Spleen (tissue), 11 donors: Measurements from ENCODE around the gene DGUOK. TPM values are rescaled to one million over a fixed set of nuclear protein-coding genes. Genes with fewer than 3 reads are reported as not detected.

ENCODE experiments used
- DNase-seq: peaks from one replicate; pipeline ENCODE4 v3.0.0-alpha.2; 2020
- H3K27ac ChIP-seq, 8 donors: fragments of 200-600 bp; sonication (generic) in 7 of 8; 1 replicate in 4 of 8; 2 replicates in 4 of 8; pipeline versions ENCODE4 v1.5.0 to v1.8.0; 2016 to 2021; ENCODE audit warnings: inconsistent platforms in 4 of 8, mild to moderate bottlenecking in 4 of 8, moderate library complexity in 1 of 8
- H3K27me3 ChIP-seq, 7 donors: fragments of 200-600 bp; sonication (generic) in 6 of 7; replicated peaks in 1 of 7; 1 replicate in 4 of 7; 2 replicates in 3 of 7; pipeline versions ENCODE4 v1.5.0 to v1.8.0; 2016 to 2021; ENCODE audit warnings: inconsistent platforms in 3 of 7, mild to moderate bottlenecking in 1 of 7
- H3K36me3 ChIP-seq, 6 donors: fragments of 200-600 bp; sonication (generic) in 5 of 6; 1 replicate in 4 of 6; 2 replicates in 2 of 6; pipeline versions ENCODE4 v1.5.0 to v1.8.0; 2016 to 2021; ENCODE audit warnings: inconsistent platforms in 2 of 6
- H3K4me1 ChIP-seq, 6 donors: fragments of 200-600 bp; sonication (generic) in 5 of 6; 1 replicate in 3 of 6; 2 replicates in 3 of 6; pipeline versions ENCODE4 v1.5.0 to v1.8.0; 2016 to 2021; ENCODE audit warnings: inconsistent platforms in 3 of 6
- H3K4me3 ChIP-seq, 8 donors: fragments of 200-600 bp; sonication (generic) in 7 of 8; 1 replicate in 4 of 8; 2 replicates in 4 of 8; pipeline versions ENCODE4 v1.5.0 to v1.8.0; 2016 to 2021; ENCODE audit warnings: inconsistent platforms in 4 of 8, mild to moderate bottlenecking in 4 of 8, moderate library complexity in 2 of 8
- H3K9me3 ChIP-seq, 8 donors: fragments of 200-600 bp; sonication (generic) in 7 of 8; 1 replicate in 4 of 8; 2 replicates in 4 of 8; pipeline versions ENCODE4 v1.5.0 to v1.8.0; 2016 to 2021; ENCODE audit warnings: inconsistent platforms in 4 of 8
- CTCF ChIP-seq, 11 experiments: fragments of 200-600 bp in 7 of 11; fragments of 450-650 bp in 4 of 11; sonication (generic) in 4 of 11; IDR thresholded peaks in 8 of 11; conservative IDR thresholded peaks in 3 of 11; 1 replicate in 7 of 11; 2 replicates in 4 of 11; pipeline versions ENCODE4 v1.4.0 to v1.8.0; 2016 to 2021; ENCODE audit warnings: antibody characterized with exemption in 11 of 11, inconsistent platforms in 4 of 11, mild to moderate bottlenecking in 1 of 11
- POLR2A ChIP-seq, 3 donors: fragments of 450-650 bp; IDR thresholded peaks; one replicate each; pipeline ENCODE4 v1.5.1; 2017; ENCODE audit warnings: antibody characterized with exemption in 3 of 3, mild to moderate bottlenecking in 1 of 3
- POLR2AphosphoS5 ChIP-seq, 3 donors: sonication (generic); formaldehyde crosslinking; IDR thresholded peaks; one replicate each; pipeline ENCODE4 v1.5.1; 2017; ENCODE audit warnings: antibody characterized with exemption in 3 of 3
- WGBS, 5 donors: extraction: QIAGEN DNeasy Blood & Tissue Kit in 3 of 5; methylation state at CpG; one replicate each; pipeline versions ENCODE4 v1.1.5 to v1.1.7; 2013 to 2018; 5-methylcytosine and 5-hydroxymethylcytosine counted together
- intact Hi-C: fragments of 100-400 bp; cut with DNase I; formaldehyde crosslinking; loops from one replicate; pipeline ENCODE4 v1.15.0; 2023; ENCODE audit warnings: low total_unique reads
- polyA plus RNA-seq, 3 donors: library from polyadenylated mRNA; stranded (reverse); fragments of 200-250 nt; gene quantifications; one replicate each; pipeline ENCODE4 v1.2.1, GENCODE V29; 2013
- total RNA-seq, 7 donors: library from RNA; depleted of rRNA in 3 of 7; stranded (reverse); fragments of >200 nt in 3 of 7; fragmentation: NEBNext Ultra II Directional in 4 of 7; extraction: Animal tissue kit (Norgen Biotek cat#: 25700) in 4 of 7; gene quantifications; one replicate each; pipeline versions ENCODE4 v1.1.0 to v1.2.1, GENCODE V29; 2016 to 2021
- donor health status: healthy with polysubstance abuse.
- donor health status: DM: no; HTN: no; CAD: no; lungs with moderate emphysema.
- donor health status: DM: no; HTN: no; CAD: no.
- donor health status: Bipolar disorder and iron deficiency.
- donor health status: healthy.
- donor health status: DM: no; HTN: no; CAD: no.
- donor health status: DM: yes; HTN: yes; CAD: no.

The DGUOK gene
- total and polyA plus RNA-seq, 10 donors = 41.3 to 120 (median 57.1) TPM

- Histone ChIP-seq H3K36me3 (no peaks in the 10 kb centered on the region), H3K9me3 (no peaks in the 10 kb centered on the region), H3K4me3 (no peak overlapping the region), H3K27ac (no peak overlapping the region), H3K4me1 (peaks cover 0 to 9% (median 0%) of the 10 kb centered on the region in 6 donors), H3K27me3 (peaks cover 0 to 9% (median 0%) of the 10 kb centered on the region in 7 donors)
- intact Hi-C loops = no loop called here
- 38 to 100% (median 45%) methylated on average over 2 of the region's 2 CpGs for WGBS, 5 donors
- TF ChIP-seq POLR2AphosphoS5 (IDR thresholded peaks at IDR 0.05) = no peak
- no peak for TF ChIP-seq CTCF (IDR thresholded peaks at IDR 0.05 in 8 of 11, conservative IDR thresholded peaks at IDR 0.05 in 3 of 11)
- DNase-seq = no peak
These were observed 9.4 kb upstream of the DGUOK start for GRCh38 chr2:73917296-73917695.

GRCh38 chr2:73917696-73918207 lies 8.9 kb upstream of the DGUOK start:
- peaks cover 0 to 9% (median 0%) of the 10 kb centered on the region in 7 donors for H3K27me3 ChIP-seq
- no peak for DNase-seq
- peaks cover 0 to 9% (median 0%) of the 10 kb centered on the region in 6 donors for H3K4me1 ChIP-seq
- no peak overlapping the region for H3K4me3 ChIP-seq
- H3K27ac ChIP-seq = no peak overlapping the region
- TF ChIP-seq CTCF (IDR thresholded peaks at IDR 0.05 in 8 of 11, conservative IDR thresholded peaks at IDR 0.05 in 3 of 11) = no peak
- TF ChIP-seq POLR2AphosphoS5 (IDR thresholded peaks at IDR 0.05) = no peak
- TF ChIP-seq POLR2A (IDR thresholded peaks at IDR 0.05) = no peak
- intact Hi-C loops = no loop called here
- H3K36me3 ChIP-seq = no peaks in the 10 kb centered on the region
- no peaks in the 10 kb centered on the region for H3K9me3 ChIP-seq
- WGBS, 5 donors = 72 to 81% (median 80%) methylated on average over 4 of the region's 4 CpGs

- 87 to 96% (median 91%) methylated on average over 2 to 3 of the region's 3 CpGs for WGBS, 5 donors
These were observed 7.8 kb upstream of the DGUOK start for GRCh38 chr2:73918856-73919255.

More at GRCh38 chr2:73918856-73919255, 7.8 kb upstream of the DGUOK start:
- Histone ChIP-seq H3K27me3 (peaks cover 0 to 9% (median 0%) of the 10 kb centered on the region in 7 donors), H3K36me3 (no peaks in the 10 kb centered on the region), H3K9me3 (no peaks in the 10 kb centered on the region), H3K4me1 (peaks cover 0 to 9% (median 0%) of the 10 kb centered on the region in 6 donors), H3K4me3 (no peak overlapping the region), H3K27ac (no peak overlapping the region)
- DNase-seq = no peak
- intact Hi-C loops = no loop called here
- TF ChIP-seq CTCF (IDR thresholded peaks at IDR 0.05 in 8 of 11, conservative IDR thresholded peaks at IDR 0.05 in 3 of 11) (no peak), POLR2AphosphoS5 (IDR thresholded peaks at IDR 0.05) (no peak), POLR2A (IDR thresholded peaks at IDR 0.05) (no peak)
